ENCODE results near the gene FMNL2.

FMNL2 gene

GRCh38 chr2:152559008-152559407 lies 224.0 kb downstream of the FMNL2 start:
- no peaks in the 10 kb centered on the region for H4K20me1 ChIP-seq (ENCODE audit: insufficient read depth, low read length)
- no peaks in the 10 kb centered on the region for H3K4me1 ChIP-seq (ENCODE audit: insufficient read depth, low read length, severe bottlenecking)
- no peak overlapping the region for H3K4me2 ChIP-seq (ENCODE audit: low read length)
- no peaks in the 10 kb centered on the region for H3K9me2 ChIP-seq (ENCODE audit: low read depth, low read length)
- H3K4me3 ChIP-seq (ENCODE audit: low read depth, low read length, poor library complexity, severe bottlenecking) = no peak overlapping the region
- H3K9ac ChIP-seq (ENCODE audit: low read length) = no peak overlapping the region
- H3K79me2 ChIP-seq (ENCODE audit: insufficient read depth, low read length) = no peaks in the 10 kb centered on the region
- no peaks in the 10 kb centered on the region for H3F3A ChIP-seq (ENCODE audit: insufficient read depth, low read length)
- no peak overlapping the region for H2AFZ ChIP-seq (ENCODE audit: low read length)
- no peaks in the 10 kb centered on the region for H3K27me3 ChIP-seq (ENCODE audit: insufficient read depth, low read length)
- no peak overlapping the region for H3K27ac ChIP-seq (ENCODE audit: low read depth, low read length, poor library complexity, severe bottlenecking)
- TF ChIP-seq, protein P1, sequence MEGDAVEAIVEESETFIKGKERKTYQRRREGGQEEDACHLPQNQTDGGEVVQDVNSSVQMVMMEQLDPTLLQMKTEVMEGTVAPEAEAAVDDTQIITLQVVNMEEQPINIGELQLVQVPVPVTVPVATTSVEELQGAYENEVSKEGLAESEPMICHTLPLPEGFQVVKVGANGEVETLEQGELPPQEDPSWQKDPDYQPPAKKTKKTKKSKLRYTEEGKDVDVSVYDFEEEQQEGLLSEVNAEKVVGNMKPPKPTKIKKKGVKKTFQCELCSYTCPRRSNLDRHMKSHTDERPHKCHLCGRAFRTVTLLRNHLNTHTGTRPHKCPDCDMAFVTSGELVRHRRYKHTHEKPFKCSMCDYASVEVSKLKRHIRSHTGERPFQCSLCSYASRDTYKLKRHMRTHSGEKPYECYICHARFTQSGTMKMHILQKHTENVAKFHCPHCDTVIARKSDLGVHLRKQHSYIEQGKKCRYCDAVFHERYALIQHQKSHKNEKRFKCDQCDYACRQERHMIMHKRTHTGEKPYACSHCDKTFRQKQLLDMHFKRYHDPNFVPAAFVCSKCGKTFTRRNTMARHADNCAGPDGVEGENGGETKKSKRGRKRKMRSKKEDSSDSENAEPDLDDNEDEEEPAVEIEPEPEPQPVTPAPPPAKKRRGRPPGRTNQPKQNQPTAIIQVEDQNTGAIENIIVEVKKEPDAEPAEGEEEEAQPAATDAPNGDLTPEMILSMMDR (IDR thresholded peaks at IDR 0.05; ENCODE audit: low read length) = no peak
- no peak for TF ChIP-seq EZH2 (IDR thresholded peaks at IDR 0.05; ENCODE audit: borderline replicate concordance, low read length)
- H3K9me3 ChIP-seq (ENCODE audit: low read length) = no peaks in the 10 kb centered on the region; the same call in 1 of the 2 replicates
- H3K36me3 ChIP-seq (ENCODE audit: insufficient read depth, low read length) = no peaks in the 10 kb centered on the region

DNA sequence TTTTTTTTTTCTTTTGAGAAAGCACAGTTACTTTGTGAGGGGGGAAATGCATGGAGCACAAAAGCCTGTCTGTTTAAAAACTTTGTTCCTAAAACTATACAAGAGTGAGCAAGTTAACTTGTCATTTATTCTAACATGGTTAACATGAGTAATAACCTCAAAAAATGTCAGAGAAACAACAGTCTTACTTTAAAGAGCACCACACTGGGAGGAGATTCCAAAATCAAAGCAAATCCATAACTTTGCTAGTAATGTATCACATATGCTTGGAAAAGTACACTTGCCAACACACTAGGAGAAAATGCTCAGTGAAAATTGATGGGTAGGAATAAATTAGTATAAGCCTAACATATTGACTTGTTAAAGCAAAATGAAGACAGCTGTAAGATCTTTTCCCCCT lies 225.2 kb downstream of the FMNL2 start:
- no peaks in the 10 kb centered on the region for H3F3A ChIP-seq (ENCODE audit: insufficient read depth, low read length)
- H2AFZ ChIP-seq (ENCODE audit: low read length) = no peak overlapping the region
- H3K4me1 ChIP-seq (ENCODE audit: insufficient read depth, low read length, severe bottlenecking) = no peaks in the 10 kb centered on the region
- H3K4me3 ChIP-seq (ENCODE audit: low read depth, low read length, poor library complexity, severe bottlenecking) = no peak overlapping the region
- no peaks in the 10 kb centered on the region for H4K20me1 ChIP-seq (ENCODE audit: insufficient read depth, low read length)
- H3K9me2 ChIP-seq (ENCODE audit: low read depth, low read length) = no peaks in the 10 kb centered on the region
- no peak overlapping the region for H3K4me2 ChIP-seq (ENCODE audit: low read length)
- TF ChIP-seq EZH2 (IDR thresholded peaks at IDR 0.05; ENCODE audit: borderline replicate concordance, low read length) = no peak
- TF ChIP-seq, protein P1 (IDR thresholded peaks at IDR 0.05; ENCODE audit: low read length) = no peak
- H3K36me3 ChIP-seq (ENCODE audit: insufficient read depth, low read length) = no peaks in the 10 kb centered on the region
- no peak overlapping the region for H3K9ac ChIP-seq (ENCODE audit: low read length)
- H3K27ac ChIP-seq (ENCODE audit: low read depth, low read length, poor library complexity, severe bottlenecking) = no peak overlapping the region
- no peaks in the 10 kb centered on the region; the same call in 1 of the 2 replicates for H3K9me3 ChIP-seq (ENCODE audit: low read length)
- H3K79me2 ChIP-seq (ENCODE audit: insufficient read depth, low read length) = no peaks in the 10 kb centered on the region
- H3K27me3 ChIP-seq (ENCODE audit: insufficient read depth, low read length) = no peaks in the 10 kb centered on the region

- H3K27me3 ChIP-seq (ENCODE audit: insufficient read depth, low read length) = no peaks in the 10 kb centered on the region
- no peak overlapping the region for H3K9ac ChIP-seq (ENCODE audit: low read length)
- no peak overlapping the region for H3K27ac ChIP-seq (ENCODE audit: low read depth, low read length, poor library complexity, severe bottlenecking)
- H3K4me1 ChIP-seq (ENCODE audit: insufficient read depth, low read length, severe bottlenecking) = no peaks in the 10 kb centered on the region
- H3K36me3 ChIP-seq (ENCODE audit: insufficient read depth, low read length) = no peaks in the 10 kb centered on the region
- H3K4me3 ChIP-seq (ENCODE audit: low read depth, low read length, poor library complexity, severe bottlenecking) = no peak overlapping the region
- no peak overlapping the region for H3K4me2 ChIP-seq (ENCODE audit: low read length)
- no peak for TF ChIP-seq EZH2 (IDR thresholded peaks at IDR 0.05; ENCODE audit: borderline replicate concordance, low read length)
- TF ChIP-seq, protein P1 (IDR thresholded peaks at IDR 0.05; ENCODE audit: low read length) = no peak
- H3K9me2 ChIP-seq (ENCODE audit: low read depth, low read length) = no peaks in the 10 kb centered on the region
- no peaks in the 10 kb centered on the region for H3F3A ChIP-seq (ENCODE audit: insufficient read depth, low read length)
- H4K20me1 ChIP-seq (ENCODE audit: insufficient read depth, low read length) = no peaks in the 10 kb centered on the region
- H2AFZ ChIP-seq (ENCODE audit: low read length) = no peak overlapping the region
- H3K79me2 ChIP-seq (ENCODE audit: insufficient read depth, low read length) = no peaks in the 10 kb centered on the region
- no peaks in the 10 kb centered on the region; the same call in 1 of the 2 replicates for H3K9me3 ChIP-seq (ENCODE audit: low read length)
Measured at GRCh38 chr2:152560873-152561595, 226.1 kb downstream of the FMNL2 start.
